NCI-H2196 treated with DMSO at 0.1 percent for 48 hours (cell line): ENCODE data around the gene PCSK5.

Source experiments
- DNase-seq: peaks from one replicate; lab custom pipeline; 2025; ENCODE audit not compliant: unreplicated experiment; lab: John Stamatoyannopoulos, UW

PCSK5 gene

DNA sequence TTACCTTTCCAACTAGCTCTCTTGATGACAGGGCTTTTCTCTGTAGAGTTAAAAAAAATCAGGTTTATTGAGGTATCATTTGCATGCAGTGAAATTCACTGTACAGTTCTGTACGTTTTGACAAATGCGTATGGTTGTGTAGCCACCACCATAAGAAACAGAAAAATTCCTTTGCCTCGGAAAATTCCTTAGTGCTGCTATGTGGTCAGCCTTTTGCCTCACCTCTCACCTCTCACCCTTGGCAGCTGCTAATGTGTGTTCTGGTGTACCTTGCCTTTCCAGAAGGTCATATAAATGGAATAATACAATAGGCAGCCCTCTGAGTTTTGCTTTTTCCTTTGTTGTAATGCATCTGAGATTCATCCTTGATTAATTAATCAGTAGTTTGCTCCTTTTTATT lies 28.4 kb downstream of the PCSK5 start:
- no peak for DNase-seq

DNA sequence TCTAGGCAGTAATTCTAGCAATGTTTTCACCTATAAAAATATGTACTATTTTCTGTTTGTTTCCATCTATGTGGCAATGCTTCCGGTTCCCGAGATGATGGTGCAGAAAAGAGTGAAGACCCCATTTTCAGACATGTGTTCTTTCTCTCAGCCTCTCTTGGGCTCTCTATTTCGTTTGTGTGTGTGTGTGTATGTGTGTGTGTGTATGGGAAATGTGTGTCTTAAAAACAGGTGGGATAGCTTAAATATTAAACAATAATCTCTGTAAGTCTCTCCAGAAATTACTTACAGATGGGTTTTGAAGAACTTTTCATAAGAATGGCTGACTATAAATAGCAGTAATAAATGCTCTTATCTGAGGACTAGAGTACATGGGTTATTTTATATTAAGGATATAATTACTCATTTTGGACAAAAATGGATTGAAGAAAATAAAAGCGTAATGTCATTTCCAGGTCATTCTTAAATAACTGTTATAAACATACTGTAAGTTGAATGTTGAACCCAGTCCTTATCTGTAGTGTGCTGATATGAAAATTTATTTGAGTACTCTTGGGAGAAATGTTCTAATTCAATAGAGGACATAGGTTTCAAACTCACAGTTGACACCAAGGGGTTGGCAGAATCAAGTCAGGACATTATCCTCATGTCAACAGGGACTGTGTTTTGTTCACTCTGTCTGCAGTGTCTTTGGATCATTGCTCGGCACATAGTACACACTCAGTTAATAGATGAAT lies 31.1 kb downstream of the PCSK5 start:
- DNase-seq: no peak

DNA sequence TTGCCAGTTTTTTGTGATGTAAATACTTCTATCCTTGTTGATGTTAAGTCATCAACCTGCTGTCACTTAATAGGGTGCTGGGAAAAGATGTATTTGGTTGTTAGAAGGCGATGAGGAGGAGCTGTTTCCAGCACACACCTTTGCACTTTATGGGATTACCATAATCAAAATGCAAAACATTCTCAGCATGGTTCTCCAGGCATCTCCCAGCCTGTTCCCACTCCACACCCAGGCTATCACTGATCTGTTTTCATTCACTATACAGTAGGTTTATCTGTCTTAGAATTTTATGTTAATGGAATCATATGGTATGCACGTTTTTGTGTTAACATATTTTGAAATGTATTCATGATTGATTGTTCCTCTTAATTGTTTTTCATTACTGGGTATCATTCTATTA lies 35.9 kb downstream of the PCSK5 start:
- no peak for DNase-seq

DNA sequence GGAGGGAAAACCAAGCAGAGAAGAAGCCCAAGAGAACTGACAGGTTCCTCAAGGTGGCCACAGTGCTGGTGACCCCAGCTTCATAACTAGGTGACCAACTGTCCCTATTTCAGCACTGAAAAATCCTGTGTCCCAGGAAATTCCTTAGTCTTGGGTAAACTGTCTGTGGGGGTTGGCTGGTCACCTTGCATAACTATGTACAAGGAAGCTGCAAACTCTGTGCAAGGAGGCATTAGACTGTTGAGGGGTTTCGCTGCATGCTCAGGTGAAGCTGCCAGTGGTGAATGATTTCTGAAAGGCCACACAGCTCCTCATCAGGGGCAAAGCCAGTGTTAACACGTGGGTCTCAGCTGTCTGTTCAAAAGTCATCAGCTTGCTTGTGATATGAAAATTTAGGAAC lies 36.9 kb downstream of the PCSK5 start:
- DNase-seq: no peak

DNA sequence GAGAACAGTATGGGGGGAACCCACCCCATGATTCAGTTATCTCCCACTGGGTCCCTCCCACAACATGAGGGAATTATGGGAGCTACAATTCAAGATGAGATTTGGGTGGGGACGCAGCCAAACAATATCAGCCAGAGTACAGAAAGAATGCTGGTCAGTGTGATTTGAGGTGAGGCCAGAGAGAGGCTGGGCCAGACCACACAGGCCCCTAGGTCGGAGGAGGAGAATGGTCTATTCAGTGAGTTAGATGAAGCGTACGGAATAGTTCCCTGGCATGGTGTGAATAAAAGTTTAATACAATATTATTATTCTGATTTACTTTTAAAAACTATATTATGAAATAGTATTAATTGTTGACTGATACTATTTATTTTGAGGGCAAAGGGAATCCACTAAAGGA lies 39.7 kb downstream of the PCSK5 start:
- no peak for DNase-seq

DNA sequence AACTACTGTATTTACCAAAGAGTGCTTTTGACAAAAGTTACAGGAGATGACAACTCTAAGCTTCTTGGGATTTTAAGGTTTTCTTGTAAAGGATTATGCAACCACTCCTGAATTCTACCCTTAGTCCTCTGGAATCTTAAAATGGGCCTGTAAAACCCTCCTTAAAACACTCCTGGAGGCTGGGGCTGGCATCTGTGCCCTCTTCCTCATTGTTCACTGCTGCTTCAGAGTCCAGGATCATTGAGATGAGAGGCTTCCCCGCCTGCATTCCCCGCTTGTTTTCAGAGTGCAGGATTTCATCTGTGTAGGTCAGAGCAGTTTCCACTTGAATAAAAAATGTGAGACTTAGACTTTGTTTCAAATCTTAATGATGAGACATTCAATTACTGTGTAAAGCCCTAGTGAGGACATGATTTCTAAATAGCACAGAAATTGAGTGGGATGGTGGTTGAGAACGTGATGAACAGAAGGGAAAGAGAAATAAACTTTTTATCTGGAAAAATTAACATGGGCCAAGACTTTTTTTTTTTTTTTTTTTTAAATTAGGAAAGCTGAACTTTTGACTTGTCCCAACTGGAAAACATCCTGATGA lies 40.4 kb downstream of the PCSK5 start:
- DNase-seq: no peak

DNA sequence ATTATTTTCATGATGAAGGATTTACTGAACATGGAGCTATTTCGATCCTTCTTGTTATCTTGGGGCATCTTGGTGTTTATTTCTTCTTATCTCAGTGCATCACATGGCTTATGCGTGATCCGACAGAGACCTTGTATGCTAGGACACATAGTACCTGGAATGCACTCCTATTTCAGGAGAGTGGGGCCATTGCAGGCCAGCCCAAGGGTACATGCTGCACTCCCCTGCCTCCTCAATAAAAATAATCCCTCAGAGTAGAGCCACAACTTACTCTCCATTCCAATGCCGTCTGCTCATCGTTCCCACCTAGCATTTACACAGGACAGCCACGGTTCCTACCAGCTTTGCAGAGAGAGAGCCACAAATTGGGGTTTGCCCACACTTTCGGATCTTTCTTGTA lies 43.5 kb downstream of the PCSK5 start:
- DNase-seq: no peak

DNA sequence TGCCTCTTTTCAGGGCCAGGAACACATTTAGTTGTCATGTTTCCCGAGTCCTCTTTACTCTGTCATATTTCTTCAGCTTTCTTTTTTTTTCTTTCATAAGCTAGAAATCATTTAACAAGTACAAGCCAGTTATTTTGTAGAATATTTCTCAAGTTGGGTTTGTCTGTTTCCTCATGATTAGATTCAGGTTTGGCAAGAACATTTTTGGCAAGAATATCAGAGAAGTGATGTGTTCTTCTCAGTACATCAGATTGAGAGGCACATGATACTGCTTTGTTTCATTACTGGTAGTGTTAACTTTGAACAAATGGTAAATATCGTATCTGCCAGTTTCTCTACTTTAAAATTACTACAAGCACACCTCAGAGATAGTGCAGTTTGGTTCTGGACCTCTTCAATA lies 45.1 kb downstream of the PCSK5 start:
- no peak for DNase-seq

DNA sequence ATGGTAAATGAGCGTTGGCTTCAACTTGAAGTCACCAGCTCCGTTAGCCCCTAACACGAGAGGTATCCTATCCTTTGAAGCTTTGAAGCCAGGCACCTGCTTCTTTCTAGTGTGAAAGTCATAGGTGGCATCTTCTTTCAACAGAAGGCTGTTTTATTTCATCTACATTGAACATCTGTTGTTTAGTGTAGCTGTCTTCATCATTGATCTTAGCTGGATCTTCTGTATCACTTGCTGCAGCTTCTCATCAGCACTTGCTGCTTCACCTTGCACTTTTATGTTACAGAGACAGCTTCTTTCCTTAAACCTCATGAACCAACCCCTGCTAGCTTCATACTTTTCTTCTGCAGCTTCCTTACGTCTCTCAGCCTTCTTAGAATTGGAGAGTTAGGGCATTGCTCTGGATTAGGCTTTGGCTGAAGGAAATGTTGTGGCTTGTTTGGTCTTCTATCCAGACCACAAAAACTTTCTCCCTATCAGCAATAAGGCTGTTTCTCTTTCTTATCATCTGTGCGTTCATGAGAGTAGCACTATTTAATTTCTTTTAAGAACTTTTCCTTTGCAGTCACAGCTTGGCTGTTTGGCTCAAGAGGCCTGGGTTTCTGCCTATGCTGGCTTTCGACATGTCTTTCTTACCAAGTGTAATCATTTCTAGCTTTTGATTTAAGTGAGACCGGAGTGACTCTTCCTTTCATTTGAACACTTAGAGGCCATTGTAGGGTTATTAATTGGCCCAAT lies 47.2 kb downstream of the PCSK5 start:
- DNase-seq: no peak

DNA sequence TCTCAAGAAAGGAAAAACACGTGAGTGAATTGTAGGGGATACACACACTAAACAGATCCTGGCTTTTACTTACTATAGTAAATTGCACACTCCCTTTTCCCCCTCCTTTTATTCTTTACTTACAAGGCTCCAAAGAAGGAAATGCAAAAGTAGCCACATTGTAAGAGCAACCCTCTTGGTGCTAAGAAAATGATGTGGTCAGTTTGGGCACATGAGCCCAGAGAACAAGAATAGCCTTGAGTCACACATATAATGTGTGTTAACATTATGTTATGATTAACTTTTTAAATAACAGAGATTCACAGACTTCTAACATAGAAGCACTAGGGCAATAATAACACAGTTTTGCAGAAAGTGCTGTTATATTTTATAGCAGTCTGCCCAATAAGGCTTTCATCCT lies 48.5 kb downstream of the PCSK5 start:
- no peak for DNase-seq

DNA sequence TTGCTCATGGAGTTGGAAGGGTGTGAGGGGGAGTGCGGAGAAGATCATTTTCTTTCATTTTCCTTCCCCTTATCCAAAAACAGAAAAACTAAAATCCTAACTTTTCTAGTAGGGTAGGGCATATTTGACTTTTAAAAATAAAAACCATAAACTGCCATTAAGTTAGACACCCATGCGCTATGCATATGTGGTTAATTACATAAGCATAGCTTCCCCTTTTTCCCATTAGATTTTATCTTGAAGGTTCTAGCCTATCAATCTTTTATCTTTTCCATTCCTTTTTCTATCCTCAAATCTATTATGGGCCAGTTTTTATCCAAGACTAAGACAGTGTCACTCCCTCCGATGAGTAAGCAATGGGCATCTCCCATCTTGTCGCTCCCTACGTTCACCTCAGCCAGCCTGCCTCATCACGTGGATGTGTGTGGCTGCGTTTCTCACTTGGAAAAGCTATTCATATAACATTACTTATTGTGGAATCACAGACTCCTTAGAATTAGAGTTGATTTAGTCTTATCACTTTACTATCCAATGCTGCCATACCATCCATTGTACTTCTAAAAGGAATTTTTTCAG lies 49.2 kb downstream of the PCSK5 start:
- no peak for DNase-seq

DNA sequence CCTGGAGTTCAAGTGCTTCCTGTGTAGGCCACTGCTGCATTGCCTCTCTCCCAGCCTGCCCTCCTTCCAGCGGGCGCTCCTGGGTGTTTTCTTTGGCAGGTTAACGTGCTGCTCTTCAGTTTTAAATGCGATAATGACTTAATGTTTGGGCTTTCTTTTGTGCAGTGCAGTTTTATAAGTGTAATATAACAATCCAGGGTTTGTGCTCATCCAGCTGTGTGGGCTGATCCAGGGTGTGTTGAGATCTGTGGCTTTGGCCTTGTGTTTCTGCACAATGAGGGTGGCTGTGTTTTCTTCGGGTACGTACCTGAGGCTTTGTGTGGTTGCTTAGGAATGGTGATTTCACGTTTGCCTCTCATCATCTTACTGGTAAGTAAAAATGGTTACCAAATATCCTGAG lies 50.6 kb downstream of the PCSK5 start:
- no peak for DNase-seq

DNA sequence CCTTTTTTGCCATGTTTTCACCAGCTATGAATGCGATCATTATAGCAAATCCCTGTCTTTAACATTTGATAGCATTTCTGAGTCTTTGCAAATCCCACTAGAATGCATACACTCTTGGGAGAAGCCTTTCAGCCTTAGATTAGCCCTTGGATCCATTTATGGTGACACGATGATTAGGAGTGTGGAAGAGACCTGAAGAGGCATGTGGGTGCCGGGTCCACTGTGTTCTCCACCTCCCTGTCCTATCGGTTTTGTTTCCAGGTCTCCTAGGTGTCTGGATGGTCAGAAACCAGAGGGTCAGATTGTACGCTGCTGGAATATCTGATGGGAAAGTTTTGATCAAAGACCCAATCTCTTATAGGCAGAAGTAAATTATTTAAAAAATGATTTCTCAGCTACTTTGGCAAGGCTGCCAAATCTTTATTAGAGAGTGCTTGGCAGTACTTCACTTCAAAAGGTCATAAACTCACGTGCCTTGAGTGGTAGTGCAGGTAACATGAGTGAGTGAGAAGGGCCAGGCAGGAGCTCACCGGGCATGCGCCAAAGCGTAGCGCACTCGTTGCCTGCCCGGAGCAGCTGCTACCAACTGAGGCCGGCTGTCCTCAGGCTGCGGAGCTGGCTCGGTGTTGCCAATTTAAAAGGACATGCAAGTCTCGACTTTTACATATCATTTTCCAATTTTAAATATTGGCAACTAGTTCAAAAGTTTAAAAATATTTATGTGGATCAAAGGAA lies 51.3 kb downstream of the PCSK5 start:
- DNase-seq: no peak

DNA sequence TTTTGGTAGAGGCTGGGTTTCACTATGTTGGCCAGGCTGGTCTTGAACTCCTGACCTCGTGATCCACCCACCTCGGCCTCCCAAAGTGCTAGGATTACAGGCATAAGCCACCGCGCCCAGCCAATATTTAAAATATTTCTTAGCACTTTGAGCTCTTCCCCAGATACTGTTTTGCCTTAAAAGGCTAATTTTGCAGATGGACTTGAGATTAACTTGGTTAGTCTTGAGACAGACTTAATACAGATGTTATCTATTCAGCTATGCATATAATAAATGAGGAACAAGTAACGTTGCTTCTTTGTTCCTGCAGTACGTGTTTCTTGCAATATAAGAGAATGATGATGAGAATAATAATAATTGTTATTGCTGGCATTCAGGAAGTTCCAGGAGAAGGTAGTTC lies 56.3 kb downstream of the PCSK5 start:
- no peak for DNase-seq

DNA sequence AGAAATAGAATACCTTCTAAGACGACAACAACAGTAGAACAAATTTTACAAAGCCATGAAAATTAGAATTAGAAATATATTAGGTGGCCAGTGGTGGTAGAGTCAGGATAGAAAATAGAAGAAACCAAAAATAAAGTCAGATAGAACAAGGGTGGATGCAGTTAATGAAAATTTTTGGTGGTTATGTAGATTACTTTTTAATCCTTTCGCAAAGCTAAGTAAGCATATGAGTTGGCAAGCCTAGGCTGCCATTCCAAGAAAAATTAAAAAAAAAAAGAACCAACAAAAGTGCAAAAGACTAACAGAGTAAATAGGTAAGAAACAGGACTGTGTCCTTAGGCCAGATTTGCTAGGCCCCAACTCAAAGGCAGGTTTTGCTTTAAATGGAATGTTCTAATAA lies 56.8 kb downstream of the PCSK5 start:
- DNase-seq: no peak

DNA sequence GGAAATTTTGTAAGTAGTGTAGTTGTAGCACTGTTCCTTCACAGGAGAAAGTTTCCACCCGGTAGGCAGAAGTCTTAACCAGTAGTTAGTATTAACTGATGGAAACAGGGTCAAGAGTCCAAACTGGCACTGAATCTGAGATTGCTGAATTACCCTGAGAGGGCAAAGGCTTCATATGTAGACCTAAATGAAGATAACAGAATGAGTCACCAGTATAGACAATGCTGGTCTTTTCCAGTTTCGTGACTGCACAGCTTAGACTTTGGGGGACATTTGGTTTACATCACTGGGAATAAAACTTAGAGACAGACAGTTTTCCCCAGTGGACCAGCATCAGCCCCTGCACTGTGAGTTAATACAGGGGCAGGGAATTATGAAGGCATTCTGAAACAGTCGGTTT lies 60.5 kb downstream of the PCSK5 start:
- no peak for DNase-seq

DNA sequence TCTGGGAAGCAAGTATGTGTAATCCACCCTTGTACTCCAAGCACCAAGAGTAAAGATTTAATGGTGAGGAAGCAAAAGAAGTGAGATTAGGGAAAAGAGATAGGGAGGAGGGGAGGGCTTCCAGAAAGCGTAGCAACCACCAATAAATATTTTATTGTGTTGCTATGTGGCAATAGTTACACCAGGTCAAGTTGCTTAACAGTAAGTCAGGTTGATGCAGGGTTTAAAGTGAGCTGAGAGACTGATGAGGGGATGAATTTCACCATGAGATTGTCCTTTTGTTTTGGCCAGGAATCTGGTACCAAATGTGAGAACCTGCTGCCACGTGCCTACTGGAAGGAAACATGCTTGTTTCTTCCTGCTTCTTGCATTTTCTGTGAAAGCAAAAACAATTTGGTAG lies 62.7 kb downstream of the PCSK5 start:
- DNase-seq: peak; percentile 13

DNA sequence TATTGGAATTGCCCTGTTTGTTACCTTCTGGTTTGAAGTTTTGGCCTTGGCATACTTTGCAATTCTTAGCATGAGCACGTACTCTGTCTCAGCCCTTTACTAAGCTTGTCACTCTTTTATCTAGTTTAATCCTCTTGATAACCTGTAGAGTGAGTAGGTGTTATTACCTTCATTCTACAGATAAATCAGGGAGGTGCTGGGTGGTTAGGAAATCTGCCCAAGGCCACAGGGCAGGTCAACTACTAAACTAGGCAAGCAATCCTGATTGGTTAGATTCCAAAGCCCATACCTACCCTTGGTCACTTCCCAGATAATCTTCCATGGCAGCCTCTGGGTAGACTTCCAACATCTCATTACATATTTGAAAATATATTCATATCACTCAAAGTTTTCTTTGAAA lies 65.7 kb downstream of the PCSK5 start:
- no peak for DNase-seq

DNA sequence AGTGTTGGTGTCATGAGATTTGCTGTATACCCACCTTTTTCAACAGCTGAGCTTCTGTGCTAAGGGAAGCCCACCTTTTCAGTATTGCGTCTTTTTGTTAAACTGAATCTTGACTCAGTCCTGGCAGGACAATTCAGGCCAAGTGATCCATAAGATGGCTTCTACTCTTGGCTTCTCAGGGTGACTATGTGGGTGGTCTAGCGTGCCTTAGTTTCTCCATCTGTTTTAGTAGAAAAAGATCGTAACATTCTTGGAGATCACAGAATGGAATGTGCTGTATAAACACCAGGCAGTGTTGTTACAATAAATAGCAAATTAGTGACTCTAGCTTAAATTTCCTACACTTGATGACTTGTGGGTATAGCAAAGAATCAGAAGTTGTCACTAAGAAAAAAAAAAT lies 66.6 kb downstream of the PCSK5 start:
- no peak for DNase-seq

DNA sequence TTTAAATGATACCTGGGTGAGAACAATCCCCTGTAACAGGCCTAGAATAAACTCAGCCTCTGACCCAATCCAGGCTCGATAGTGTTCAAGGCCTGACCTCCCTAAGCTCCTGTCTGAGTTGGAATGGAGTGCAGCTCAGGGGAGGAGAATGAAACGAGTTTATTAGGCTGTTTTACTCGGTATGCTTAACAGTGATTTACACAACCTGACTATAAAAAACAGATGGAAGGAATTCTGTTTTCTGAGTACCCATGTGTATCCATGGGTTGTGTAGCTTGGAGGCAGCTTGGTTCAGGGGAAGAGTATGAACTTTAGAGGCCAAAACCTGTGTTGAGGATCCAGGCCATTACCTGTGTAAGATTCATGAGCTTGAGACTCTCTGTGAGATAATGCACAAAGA lies 67.8 kb downstream of the PCSK5 start:
- DNase-seq: no peak

DNA sequence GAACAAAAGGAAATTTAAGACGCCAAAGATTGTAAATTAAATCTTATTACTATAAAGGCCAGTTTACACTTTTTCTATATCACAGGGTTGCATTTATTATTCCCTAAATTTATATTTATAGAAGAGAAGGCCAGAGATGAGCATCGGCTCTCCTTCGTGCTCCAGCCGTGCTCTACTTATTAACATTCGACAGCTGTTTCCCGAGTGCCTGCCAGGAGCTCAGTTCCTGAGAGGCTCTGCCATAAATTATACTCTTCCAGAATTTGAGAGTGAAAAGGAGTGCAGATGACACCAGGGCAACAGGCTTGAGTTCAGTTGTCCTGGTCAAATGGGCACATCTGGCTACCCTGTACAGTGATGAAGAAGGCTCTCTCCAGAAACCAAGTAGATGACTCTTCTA lies 70.1 kb downstream of the PCSK5 start:
- no peak for DNase-seq
